B cell (primary cell): ENCODE measurements around the gene RIF1. TPM values are rescaled to one million over a fixed set of nuclear protein-coding genes. Genes with fewer than 3 reads are reported as not detected.

Experiments
- ATAC-seq: fragments of 200-7000 bp; cut with Tn5 transposase; one replicate; pipeline ENCODE4 v1.10.0; 2021; ENCODE audit warnings: low read depth, mild to moderate bottlenecking, moderate number of reproducible peaks, moderate library complexity
- CTCF ChIA-PET: fragments of 350-600 bp; sonication (Branson Sonifier 250); formaldehyde crosslinking; loops from one replicate; lab custom pipeline; 2021; ENCODE audit warnings: antibody characterized with exemption, inconsistent platforms; lab: Charles Lee
- POLR2A ChIA-PET: fragments of 350-600 bp; sonication (Branson Sonifier 250); formaldehyde crosslinking; loops from one replicate; lab custom pipeline; 2021; ENCODE audit warnings: antibody characterized with exemption; lab: Charles Lee
- DNase-seq: peaks from one replicate; pipeline ENCODE4 v3.0.0; 2013
- H2AFZ ChIP-seq: 2 replicates; pipeline ENCODE4 v1.6.1; 2012; ENCODE audit warnings: mild to moderate bottlenecking, low read depth, low read length; ENCODE audit not compliant: insufficient read depth, poor library complexity, severe bottlenecking
- H3K27ac ChIP-seq, 2 donors: 1 replicate in 1 of 2; 2 replicates in 1 of 2; pipeline ENCODE4 v1.5.1; 2012 to 2013; ENCODE audit warnings: low read length in 2 of 2, mild to moderate bottlenecking in 2 of 2, moderate library complexity in 1 of 2
- H3K27me3 ChIP-seq, 4 experiments: fragments of 200-600 bp in 1 of 4; sonication (generic) in 1 of 4; replicated peaks in 1 of 4; 1 replicate in 2 of 4; 2 replicates in 2 of 4; pipeline versions ENCODE4 v1.6.1 to v1.7.0; 2013 to 2016; ENCODE audit warnings: low read length in 3 of 4, mild to moderate bottlenecking in 2 of 4, mixed read lengths in 1 of 4, moderate library complexity in 1 of 4; ENCODE audit not compliant: insufficient read depth in 4 of 4, control insufficient read depth in 3 of 4; ENCODE audit errors: control extremely low read depth in 1 of 4
- H3K36me3 ChIP-seq, 2 experiments: replicated peaks in 1 of 2; 1 replicate in 1 of 2; 2 replicates in 1 of 2; pipeline versions ENCODE4 v1.6.1 to v1.7.1; 2013; ENCODE audit warnings: low read length in 1 of 2; ENCODE audit not compliant: insufficient read depth in 2 of 2, control insufficient read depth in 1 of 2; ENCODE audit errors: control extremely low read depth in 1 of 2, extremely low read depth in 1 of 2
- H3K4me1 ChIP-seq, 2 donors: fragments of 200-600 bp in 1 of 2; sonication (generic) in 1 of 2; 1 replicate in 1 of 2; 2 replicates in 1 of 2; pipeline versions ENCODE4 v1.5.1 to v1.6.1; 2013 to 2017; ENCODE audit warnings: low read length in 2 of 2; ENCODE audit not compliant: control insufficient read depth in 2 of 2, insufficient read depth in 2 of 2
- H3K4me2 ChIP-seq: replicated peaks from 2 replicates; pipeline ENCODE3; 2012; ENCODE audit warnings: mild to moderate bottlenecking, low read depth, low read length; ENCODE audit not compliant: poor library complexity, severe bottlenecking
- H3K4me3 ChIP-seq, 5 experiments: fragments of 200-600 bp in 1 of 5; sonication (generic) in 1 of 5; 1 replicate in 3 of 5; 2 replicates in 2 of 5; pipeline versions ENCODE4 v1.5.1 to v1.7.0; 2011 to 2016; ENCODE audit warnings: low read length in 4 of 5, mild to moderate bottlenecking in 4 of 5, low read depth in 2 of 5, control low read depth in 1 of 5, moderate library complexity in 1 of 5; ENCODE audit not compliant: insufficient read depth in 1 of 5; ENCODE audit errors: control extremely low read depth in 1 of 5, extremely low read depth in 1 of 5
- H3K79me2 ChIP-seq: fragments of 200-600 bp; sonication (generic); one replicate; pipeline ENCODE4 v1.6.0; 2016; ENCODE audit warnings: low read length; ENCODE audit not compliant: control insufficient read depth, insufficient read depth
- H3K9ac ChIP-seq: fragments of 200-600 bp; sonication (generic); 2 replicates; pipeline ENCODE4 v1.6.1; 2017; ENCODE audit warnings: mild to moderate bottlenecking, low read length, moderate library complexity
- H3K9me3 ChIP-seq, 3 donors: one replicate each; pipeline versions ENCODE4 v1.6.1 to v1.7.1; 2013; ENCODE audit warnings: low read length in 2 of 3; ENCODE audit not compliant: control insufficient read depth in 2 of 3, insufficient read depth in 1 of 3; ENCODE audit errors: control extremely low read depth in 1 of 3
- H4K20me1 ChIP-seq: 2 replicates; pipeline ENCODE4 v1.6.0; 2012; ENCODE audit warnings: mild to moderate bottlenecking, low read length; ENCODE audit not compliant: insufficient read depth, control insufficient read depth, poor library complexity, severe bottlenecking
- H3K27ac Mint-ChIP-seq: one replicate; pipeline ENCODE4 v1.8.0; 2021; ENCODE audit warnings: mixed read lengths
- H3K27me3 Mint-ChIP-seq: one replicate; pipeline ENCODE4 v1.8.0; 2021; ENCODE audit warnings: mixed read lengths
- H3K4me1 Mint-ChIP-seq: one replicate; pipeline ENCODE4 v1.8.0; 2021; ENCODE audit warnings: mixed read lengths
- H3K4me3 Mint-ChIP-seq: one replicate; pipeline ENCODE4 v1.8.0; 2021; ENCODE audit warnings: mixed read lengths
- H3K9me3 Mint-ChIP-seq: one replicate; pipeline ENCODE4 v1.8.0; 2022; ENCODE audit warnings: mixed read lengths; ENCODE audit not compliant: insufficient read depth
- CTCF ChIP-seq: fragments of 200-600 bp; IDR thresholded peaks from one replicate; pipeline ENCODE4 v1.8.0; 2022; ENCODE audit warnings: antibody characterized with exemption, mild to moderate bottlenecking
- EZH2 ChIP-seq: IDR thresholded peaks from 2 replicates; pipeline ENCODE4 v1.6.1; 2012; ENCODE audit warnings: borderline replicate concordance, low read depth, mild to moderate bottlenecking, moderate library complexity, low read length; ENCODE audit not compliant: insufficient read depth, poor library complexity, severe bottlenecking
- WGBS: methylation state at CpG from one replicate; pipeline ENCODE4 v1.1.5; 2013; ENCODE audit warnings: missing lambda C conversion rate; ENCODE audit not compliant: insufficient coverage; 5-methylcytosine and 5-hydroxymethylcytosine counted together
- intact Hi-C: fragments of 100-400 bp; cut with micrococcal nuclease; formaldehyde crosslinking; loops from one replicate; pipeline ENCODE4 v1.10.0; 2022
- polyA plus RNA-seq: library from polyadenylated mRNA; depleted of rRNA; stranded (reverse); fragments of >200 nt; gene quantifications from 2 replicates; pipeline ENCODE4 v1.2.3, GENCODE V29; 2012
- total RNA-seq, 2 donors: library from RNA; stranded (reverse); fragments of 120-200 nt in 1 of 2; gene quantifications; 1 replicate in 1 of 2; 2 replicates in 1 of 2; pipeline versions ENCODE4 v1.2.3 to v1.2.4, GENCODE V29; 2013 to 2022

Gene RIF1
- total and polyA plus RNA-seq, 2 donors (not counting 1 experiment from before 2014, with no cell fraction given): 3.3 to 60.5 TPM

- DNase-seq (no peak), ATAC-seq (no peak)
- Histone ChIP-seq H3K9ac (no peak overlapping the region), H3K9me3 (no peaks in the 10 kb centered on the region), H3K36me3 (no peaks in the 10 kb centered on the region), H3K4me2 (no peak overlapping the region), H3K27me3 (no peaks in the 10 kb centered on the region), H3K4me1 (no peaks in the 10 kb centered on the region), H4K20me1 (no peaks in the 10 kb centered on the region), H3K27ac (no peak overlapping the region), H3K4me3 (no peak overlapping the region), H3K79me2 (no peaks in the 10 kb centered on the region), H2AFZ (no peak overlapping the region)
- H3K27ac Mint-ChIP-seq: no peak overlapping the region
- H3K4me3 Mint-ChIP-seq: no peak overlapping the region
- peaks cover 1% of the 10 kb centered on the region for H3K4me1 Mint-ChIP-seq
- CTCF ChIA-PET: no interaction called here
- intact Hi-C loops: no loop called here
- no peaks in the 10 kb centered on the region for H3K9me3 Mint-ChIP-seq
- peaks cover 4% of the 10 kb centered on the region for H3K27me3 Mint-ChIP-seq
- POLR2A ChIA-PET: no interaction called here
- 70% methylated on average over 2 of the region's 3 CpGs for WGBS
- no peak for TF ChIP-seq CTCF
- no peak for TF ChIP-seq EZH2
Observed at GRCh38 chr2:151361674-151362370, 47.9 kb upstream of the RIF1 start.

- peak overlapping the region; percentile 14 for H3K4me3 Mint-ChIP-seq
- DNase-seq (peak; percentile 30), ATAC-seq (no peak)
- no peaks in the 10 kb centered on the region for H3K36me3 ChIP-seq
- H3K27me3 ChIP-seq: no peaks in the 10 kb centered on the region
- ChIA-PET CTCF (no interaction called here), POLR2A (no interaction called here)
- H3K79me2 ChIP-seq: no peaks in the 10 kb centered on the region
- no peak overlapping the region for H3K9ac ChIP-seq
- H3K27ac Mint-ChIP-seq: no peak overlapping the region
- H2AFZ ChIP-seq: peak overlapping the region; percentile 0
- no peaks in the 10 kb centered on the region for H3K9me3 Mint-ChIP-seq
- H3K27me3 Mint-ChIP-seq: peaks cover 4% of the 10 kb centered on the region
- intact Hi-C loops: no loop called here
- H3K9me3 ChIP-seq: peaks cover 0 to under 1% (median 0%) of the 10 kb centered on the region in 3 donors
- H3K4me3 ChIP-seq: no peak overlapping the region
- 57% methylated on average over 8 of the region's 8 CpGs for WGBS
- no peaks in the 10 kb centered on the region for H4K20me1 ChIP-seq
- no peaks in the 10 kb centered on the region for H3K4me1 ChIP-seq
- TF ChIP-seq CTCF: no peak
- TF ChIP-seq EZH2: no peak
- H3K4me2 ChIP-seq: no peak overlapping the region
- H3K4me1 Mint-ChIP-seq: peaks cover 1% of the 10 kb centered on the region
- H3K27ac ChIP-seq: no peak overlapping the region
Observed at GRCh38 chr2:151363709-151364108, 46.0 kb upstream of the RIF1 start.
